HG02840 (cell line): Measurements from ENCODE around the gene TTLL8.
"Not testable (repeated sequence)": the region's sequence is repeated elsewhere in the genome, so short reads cannot be mapped to it uniquely, and the experiment has no call there.

Source experiments
- ATAC-seq: cut with Tn5 transposase; IDR thresholded peaks from one replicate; pipeline ENCODE4 v1.9.1; 2021; ENCODE audit warnings: mild to moderate bottlenecking, moderate library complexity, moderate number of reproducible peaks; ENCODE audit not compliant: unreplicated experiment, low FRiP score

TTLL8 gene

GRCh38 chr22:50058061-50058905 lies at the start of gene TTLL8:
Gene TTLL8 (minus strand): TSS chr22:50058298.
- no peak for ATAC-seq

GRCh38 chr22:50107529-50107928 lies 49.4 kb upstream of the TTLL8 start:
- ATAC-seq = no peak

- ATAC-seq = no peak
Observed at GRCh38 chr22:50105208-50106100, 47.4 kb upstream of the TTLL8 start.

- no peak for ATAC-seq
Observed at GRCh38 chr22:50104141-50104544, 46.0 kb upstream of the TTLL8 start.

- ATAC-seq = no peak
Observed at GRCh38 chr22:50102946-50103345, 44.8 kb upstream of the TTLL8 start.

GRCh38 chr22:50101870-50102565 lies 43.9 kb upstream of the TTLL8 start:
- ATAC-seq = no peak

GRCh38 chr22:50098052-50098451 lies 40.0 kb upstream of the TTLL8 start:
- no peak for ATAC-seq

- no peak for ATAC-seq
Observed at GRCh38 chr22:50092342-50092741, 34.2 kb upstream of the TTLL8 start.

- ATAC-seq = no peak
Observed at GRCh38 chr22:50091092-50091768, 33.1 kb upstream of the TTLL8 start.

- no peak for ATAC-seq
Observed at GRCh38 chr22:50090412-50090714, 32.3 kb upstream of the TTLL8 start.

- ATAC-seq = no peak
Observed at GRCh38 chr22:50089682-50090411, 31.7 kb upstream of the TTLL8 start, which contains the start of gene MOV10L1. Gene MOV10L1 (plus strand): TSS chr22:50090006. CDS start chr22:50090089, 83 bp downstream.

- no peak for ATAC-seq
Observed at GRCh38 chr22:50089231-50089630, 31.1 kb upstream of the TTLL8 start.

- ATAC-seq = no peak
Observed at GRCh38 chr22:50088096-50088495, 30.0 kb upstream of the TTLL8 start.

- ATAC-seq = no peak
Observed at GRCh38 chr22:50087646-50088045, 29.5 kb upstream of the TTLL8 start.

GRCh38 chr22:50086975-50087374 lies 28.9 kb upstream of the TTLL8 start:
- not testable (repeated sequence) for ATAC-seq

- ATAC-seq = no peak
Observed at GRCh38 chr22:50086526-50086925, 28.4 kb upstream of the TTLL8 start.

- no peak for ATAC-seq
Observed at GRCh38 chr22:50085211-50085972, 27.3 kb upstream of the TTLL8 start, which contains the start of gene MLC1. Gene MLC1 (minus strand): TSS chr22:50085426. CDS start chr22:50084902, 524 bp downstream.

- ATAC-seq = no peak
Observed at GRCh38 chr22:50084614-50085021, 26.5 kb upstream of the TTLL8 start.

GRCh38 chr22:50084080-50084477 lies 26.0 kb upstream of the TTLL8 start:
- ATAC-seq = no peak
